Stomach (tissue), 4 donors: ENCODE results near the gene TMEM219.

Experiments used
- POLR2AphosphoS5 ChIP-seq, 3 donors: sonication (generic); formaldehyde crosslinking; IDR thresholded peaks; one replicate each; pipeline ENCODE4 v1.6.1; 2016; ENCODE audit warnings: antibody characterized with exemption in 3 of 3
- TF ChIP-seq, protein P1 (sequence below), 7 experiments: fragments of 450-650 bp in 4 of 7; fragments of 200-600 bp in 3 of 7; sonication (generic) in 3 of 7; IDR thresholded peaks; one replicate each; pipeline ENCODE4 v1.5.1; 2016 to 2019; ENCODE audit warnings: antibody characterized with exemption in 7 of 7, control low read depth in 2 of 7, mild to moderate bottlenecking in 1 of 7

DNA sequence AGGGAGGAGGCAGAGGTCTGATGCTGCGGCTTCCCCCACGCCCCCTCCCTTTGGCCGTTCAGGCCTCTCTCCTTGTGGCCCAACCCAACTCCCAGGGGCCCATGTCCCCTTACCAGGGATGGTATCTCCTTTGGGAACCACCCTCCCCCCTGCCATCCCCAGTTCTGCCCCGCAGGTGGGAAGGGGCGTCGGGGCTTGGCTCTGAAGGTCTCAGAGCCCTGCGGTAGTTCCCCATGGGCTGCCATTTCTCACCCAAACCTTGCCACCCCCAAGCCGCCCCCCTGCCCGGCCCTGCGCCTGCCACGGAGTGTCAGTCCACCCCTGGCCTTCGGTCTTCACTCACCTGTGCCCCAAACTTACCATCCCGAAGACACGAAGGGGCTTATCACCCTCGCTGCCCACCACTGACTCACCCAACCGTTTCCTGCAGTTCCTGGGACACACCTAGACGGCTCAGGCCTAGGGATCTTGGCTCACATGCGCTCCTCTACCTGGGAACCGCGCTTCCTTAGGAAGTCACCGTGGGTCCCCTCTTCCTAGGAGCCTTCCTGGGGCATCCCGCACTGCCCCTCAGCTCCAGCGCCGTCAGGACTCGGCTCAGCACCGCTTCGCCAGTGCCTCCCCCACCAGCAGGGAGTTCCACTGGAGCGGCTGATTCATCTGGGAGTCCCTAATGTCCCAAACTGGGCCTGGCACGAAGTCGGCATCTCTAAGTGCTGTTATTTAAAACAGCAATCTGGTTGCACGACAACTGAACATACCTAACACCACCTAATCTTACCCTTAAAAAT lies 50.0 kb downstream of the TMEM219 start:
- TF ChIP-seq, protein P1, sequence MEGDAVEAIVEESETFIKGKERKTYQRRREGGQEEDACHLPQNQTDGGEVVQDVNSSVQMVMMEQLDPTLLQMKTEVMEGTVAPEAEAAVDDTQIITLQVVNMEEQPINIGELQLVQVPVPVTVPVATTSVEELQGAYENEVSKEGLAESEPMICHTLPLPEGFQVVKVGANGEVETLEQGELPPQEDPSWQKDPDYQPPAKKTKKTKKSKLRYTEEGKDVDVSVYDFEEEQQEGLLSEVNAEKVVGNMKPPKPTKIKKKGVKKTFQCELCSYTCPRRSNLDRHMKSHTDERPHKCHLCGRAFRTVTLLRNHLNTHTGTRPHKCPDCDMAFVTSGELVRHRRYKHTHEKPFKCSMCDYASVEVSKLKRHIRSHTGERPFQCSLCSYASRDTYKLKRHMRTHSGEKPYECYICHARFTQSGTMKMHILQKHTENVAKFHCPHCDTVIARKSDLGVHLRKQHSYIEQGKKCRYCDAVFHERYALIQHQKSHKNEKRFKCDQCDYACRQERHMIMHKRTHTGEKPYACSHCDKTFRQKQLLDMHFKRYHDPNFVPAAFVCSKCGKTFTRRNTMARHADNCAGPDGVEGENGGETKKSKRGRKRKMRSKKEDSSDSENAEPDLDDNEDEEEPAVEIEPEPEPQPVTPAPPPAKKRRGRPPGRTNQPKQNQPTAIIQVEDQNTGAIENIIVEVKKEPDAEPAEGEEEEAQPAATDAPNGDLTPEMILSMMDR (IDR thresholded peaks at IDR 0.05), result no peak
- no peak for TF ChIP-seq POLR2AphosphoS5 (IDR thresholded peaks at IDR 0.05)
